ENCODE data around the gene TERB2. TPM values are rescaled to one million over a fixed set of nuclear protein-coding genes. Genes with fewer than 3 reads are reported as not detected.
"Not testable (repeated sequence)": the region's sequence is repeated elsewhere in the genome, so short reads cannot be mapped to it uniquely, and the experiment has no call there.

Gene TERB2
- total and polyA plus RNA-seq, 2 donors (not counting 1 experiment from before 2014, with no cell fraction given), result not detected

- H3K9ac ChIP-seq (ENCODE audit: insufficient read depth, low read length), result no peak overlapping the region
- H2AFZ ChIP-seq (ENCODE audit: low read length), result no peak overlapping the region
- H3K27me3 ChIP-seq (ENCODE audit: control insufficient read depth, insufficient read depth, low read length), result no peaks in the 10 kb centered on the region
- H3K4me3 ChIP-seq (replicated peaks in 1 of 4; ENCODE audit: control extremely low read depth in 1 of 4, insufficient read depth in 1 of 4, low read depth in 3 of 4, low read length in 4 of 4), result no peak overlapping the region
- no peaks in the 10 kb centered on the region for H3K36me3 ChIP-seq (ENCODE audit: control insufficient read depth, insufficient read depth, low read length)
- no peaks in the 10 kb centered on the region for H3K4me1 ChIP-seq (ENCODE audit: control insufficient read depth, extremely low read depth, insufficient read depth, low read length)
- no peak overlapping the region for H3K4me2 ChIP-seq (ENCODE audit: extremely low read depth, insufficient read depth, low read length)
- DNase-seq (ENCODE audit: low read depth in 2 of 2), result no peak
- H3K27ac ChIP-seq (ENCODE audit: insufficient read depth, low read length), result no peak overlapping the region
- no peaks in the 10 kb centered on the region for H3K79me2 ChIP-seq (ENCODE audit: control insufficient read depth, insufficient read depth, low read length)
- H3K9me3 ChIP-seq (ENCODE audit: control insufficient read depth, insufficient read depth, low read depth, low read length), result no peaks in the 10 kb centered on the region
- H4K20me1 ChIP-seq (ENCODE audit: control insufficient read depth, extremely low read depth, insufficient read depth, low read length), result no peaks in the 10 kb centered on the region
- TF ChIP-seq CTCF (conservative IDR thresholded peaks at IDR 0.05 in 1 of 2, IDR thresholded peaks at IDR 0.05 in 1 of 2; ENCODE audit: low read depth in 1 of 2, low read length in 2 of 2) (no peak), EZH2 (IDR thresholded peaks at IDR 0.05; ENCODE audit: low read length, missing control alignments) (no peak)
Observed at GRCh38 chr15:44968475-44968874, 12.0 kb downstream of the TERB2 start.

GRCh38 chr15:44971036-44971435, 14.5 kb downstream of the TERB2 start:
- Histone ChIP-seq H3K9ac (ENCODE audit: insufficient read depth, low read length) (no peak overlapping the region), H3K9me3 (ENCODE audit: control insufficient read depth, insufficient read depth, low read depth, low read length) (no peaks in the 10 kb centered on the region), H3K79me2 (ENCODE audit: control insufficient read depth, insufficient read depth, low read length) (no peaks in the 10 kb centered on the region), H3K4me2 (ENCODE audit: extremely low read depth, insufficient read depth, low read length) (no peak overlapping the region), H4K20me1 (ENCODE audit: control insufficient read depth, extremely low read depth, insufficient read depth, low read length) (no peaks in the 10 kb centered on the region), H3K4me1 (ENCODE audit: control insufficient read depth, extremely low read depth, insufficient read depth, low read length) (no peaks in the 10 kb centered on the region), H3K27ac (ENCODE audit: insufficient read depth, low read length) (no peak overlapping the region), H3K4me3 (replicated peaks in 1 of 4; ENCODE audit: control extremely low read depth in 1 of 4, insufficient read depth in 1 of 4, low read depth in 3 of 4, low read length in 4 of 4) (no peak overlapping the region), H2AFZ (ENCODE audit: low read length) (no peak overlapping the region), H3K27me3 (ENCODE audit: control insufficient read depth, insufficient read depth, low read length) (no peaks in the 10 kb centered on the region), H3K36me3 (ENCODE audit: control insufficient read depth, insufficient read depth, low read length) (no peaks in the 10 kb centered on the region)
- DNase-seq (ENCODE audit: low read depth in 2 of 2), result no peak
- TF ChIP-seq CTCF (conservative IDR thresholded peaks at IDR 0.05 in 1 of 2, IDR thresholded peaks at IDR 0.05 in 1 of 2; ENCODE audit: low read depth in 1 of 2, low read length in 2 of 2), result no peak
- TF ChIP-seq EZH2 (IDR thresholded peaks at IDR 0.05; ENCODE audit: low read length, missing control alignments), result no peak

- H4K20me1 ChIP-seq (ENCODE audit: control insufficient read depth, extremely low read depth, insufficient read depth, low read length); H3K9me3 ChIP-seq (ENCODE audit: control insufficient read depth, insufficient read depth, low read depth, low read length); H2AFZ ChIP-seq (ENCODE audit: low read length); H3K27ac ChIP-seq (ENCODE audit: insufficient read depth, low read length); H3K36me3 ChIP-seq (ENCODE audit: control insufficient read depth, insufficient read depth, low read length); H3K4me2 ChIP-seq (ENCODE audit: extremely low read depth, insufficient read depth, low read length); H3K27me3 ChIP-seq (ENCODE audit: control insufficient read depth, insufficient read depth, low read length); H3K9ac ChIP-seq (ENCODE audit: insufficient read depth, low read length); H3K79me2 ChIP-seq (ENCODE audit: control insufficient read depth, insufficient read depth, low read length); H3K4me3 ChIP-seq (replicated peaks in 1 of 4; ENCODE audit: control extremely low read depth in 1 of 4, insufficient read depth in 1 of 4, low read depth in 3 of 4, low read length in 4 of 4); H3K4me1 ChIP-seq (ENCODE audit: control insufficient read depth, extremely low read depth, insufficient read depth, low read length); DNase-seq (ENCODE audit: low read depth in 2 of 2): not testable (repeated sequence)
Observed at GRCh38 chr15:44976183-44976582, 19.7 kb downstream of the TERB2 start.

GRCh38 chr15:44977781-44978180, 21.3 kb downstream of the TERB2 start:
- not testable (repeated sequence) for H3K9ac ChIP-seq (ENCODE audit: insufficient read depth, low read length); H3K27ac ChIP-seq (ENCODE audit: insufficient read depth, low read length); H3K9me3 ChIP-seq (ENCODE audit: control insufficient read depth, insufficient read depth, low read depth, low read length); H3K4me1 ChIP-seq (ENCODE audit: control insufficient read depth, extremely low read depth, insufficient read depth, low read length); H3K36me3 ChIP-seq (ENCODE audit: control insufficient read depth, insufficient read depth, low read length); DNase-seq (ENCODE audit: low read depth in 2 of 2); H3K4me2 ChIP-seq (ENCODE audit: extremely low read depth, insufficient read depth, low read length); H3K27me3 ChIP-seq (ENCODE audit: control insufficient read depth, insufficient read depth, low read length); H2AFZ ChIP-seq (ENCODE audit: low read length); H3K79me2 ChIP-seq (ENCODE audit: control insufficient read depth, insufficient read depth, low read length); H4K20me1 ChIP-seq (ENCODE audit: control insufficient read depth, extremely low read depth, insufficient read depth, low read length); H3K4me3 ChIP-seq (replicated peaks in 1 of 4; ENCODE audit: control extremely low read depth in 1 of 4, insufficient read depth in 1 of 4, low read depth in 3 of 4, low read length in 4 of 4)

GRCh38 chr15:44979617-44980339, 23.3 kb downstream of the TERB2 start:
- not testable (repeated sequence) for H3K4me2 ChIP-seq (ENCODE audit: extremely low read depth, insufficient read depth, low read length)

More at GRCh38 chr15:44979617-44980339, 23.3 kb downstream of the TERB2 start:
- not testable (repeated sequence) for H3K9ac ChIP-seq (ENCODE audit: insufficient read depth, low read length); H3K27me3 ChIP-seq (ENCODE audit: control insufficient read depth, insufficient read depth, low read length); H3K27ac ChIP-seq (ENCODE audit: insufficient read depth, low read length); H3K79me2 ChIP-seq (ENCODE audit: control insufficient read depth, insufficient read depth, low read length); DNase-seq (ENCODE audit: low read depth in 2 of 2); H3K9me3 ChIP-seq (ENCODE audit: control insufficient read depth, insufficient read depth, low read depth, low read length); H3K4me3 ChIP-seq (replicated peaks in 1 of 4; ENCODE audit: control extremely low read depth in 1 of 4, insufficient read depth in 1 of 4, low read depth in 3 of 4, low read length in 4 of 4); H3K4me1 ChIP-seq (ENCODE audit: control insufficient read depth, extremely low read depth, insufficient read depth, low read length); H4K20me1 ChIP-seq (ENCODE audit: control insufficient read depth, extremely low read depth, insufficient read depth, low read length); H2AFZ ChIP-seq (ENCODE audit: low read length); H3K36me3 ChIP-seq (ENCODE audit: control insufficient read depth, insufficient read depth, low read length)

Data from fibroblast of lung (primary cell).